ENCODE data around the gene PDCD4. TPM values are rescaled to one million over a fixed set of nuclear protein-coding genes. Genes with fewer than 3 reads are reported as not detected.

PDCD4 gene
- total and polyA plus RNA-seq, 2 of the 13 experiments (the other 11 are each of a cell fraction or from before 2014, with no cell fraction given): 22.8 to 56.2 TPM

DNA sequence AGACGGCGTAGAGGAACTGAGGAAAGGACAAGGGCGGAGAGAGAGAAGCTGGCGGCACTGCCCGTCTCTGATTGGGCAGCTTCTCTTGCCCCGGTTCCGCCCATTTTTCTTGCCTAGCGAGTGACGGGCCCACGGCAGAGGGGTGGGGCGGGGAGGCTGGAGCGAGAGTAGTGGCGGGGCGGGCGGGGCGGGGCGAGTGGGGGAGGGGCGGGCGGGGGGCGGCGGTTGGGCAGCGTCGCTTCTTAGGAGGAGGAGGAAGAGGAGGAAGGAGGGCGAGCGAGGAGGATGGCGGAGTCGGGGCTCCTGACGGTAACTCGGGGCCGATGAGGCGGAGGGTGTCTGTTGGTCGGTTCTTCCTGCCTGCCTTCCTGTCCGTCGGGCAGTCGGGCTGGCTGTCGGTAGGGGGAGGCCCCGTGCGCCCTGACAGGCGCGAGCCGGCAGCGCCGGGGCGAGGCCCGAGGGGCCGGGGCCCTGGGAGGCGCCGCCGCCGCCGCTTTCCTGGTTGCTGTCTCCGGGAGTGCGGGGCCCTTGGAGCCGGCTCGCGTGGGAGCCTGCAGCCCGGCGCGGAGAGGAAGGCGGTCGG lies 47.7 kb downstream of the PDCD4 start, which contains the start of gene SHOC2 (continued):
- peak; percentile 47 for TF ChIP-seq HNRNPLL (IDR thresholded peaks at IDR 0.05; ENCODE audit: low read depth, low read length, poor library complexity, severe bottlenecking)
- no peak for TF ChIP-seq ZNF232 (CRISPR knock-in tag; IDR thresholded peaks at IDR 0.05; ENCODE audit: borderline replicate concordance)
- TF ChIP-seq SMARCE1 (IDR thresholded peaks at IDR 0.05; ENCODE audit: borderline replicate concordance): no peak
- TF ChIP-seq RXRA (CRISPR knock-in tag; IDR thresholded peaks at IDR 0.05): no peak
- no peak for TF ChIP-seq ZNF253 (CRISPR knock-in tag; IDR thresholded peaks at IDR 0.05; ENCODE audit: borderline replicate concordance)
- no peak for TF ChIP-seq SUZ12 (IDR thresholded peaks at IDR 0.05; ENCODE audit: low read depth, low read length)
- TF ChIP-seq, protein P1, sequence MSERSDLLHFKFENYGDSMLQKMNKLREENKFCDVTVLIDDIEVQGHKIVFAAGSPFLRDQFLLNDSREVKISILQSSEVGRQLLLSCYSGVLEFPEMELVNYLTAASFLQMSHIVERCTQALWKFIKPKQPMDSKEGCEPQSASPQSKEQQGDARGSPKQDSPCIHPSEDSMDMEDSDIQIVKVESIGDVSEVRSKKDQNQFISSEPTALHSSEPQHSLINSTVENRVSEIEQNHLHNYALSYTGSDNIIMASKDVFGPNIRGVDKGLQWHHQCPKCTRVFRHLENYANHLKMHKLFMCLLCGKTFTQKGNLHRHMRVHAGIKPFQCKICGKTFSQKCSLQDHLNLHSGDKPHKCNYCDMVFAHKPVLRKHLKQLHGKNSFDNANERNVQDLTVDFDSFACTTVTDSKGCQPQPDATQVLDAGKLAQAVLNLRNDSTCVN (CRISPR knock-in tag; IDR thresholded peaks at IDR 0.05; ENCODE audit: borderline replicate concordance): no peak
- TF ChIP-seq, protein P2, sequence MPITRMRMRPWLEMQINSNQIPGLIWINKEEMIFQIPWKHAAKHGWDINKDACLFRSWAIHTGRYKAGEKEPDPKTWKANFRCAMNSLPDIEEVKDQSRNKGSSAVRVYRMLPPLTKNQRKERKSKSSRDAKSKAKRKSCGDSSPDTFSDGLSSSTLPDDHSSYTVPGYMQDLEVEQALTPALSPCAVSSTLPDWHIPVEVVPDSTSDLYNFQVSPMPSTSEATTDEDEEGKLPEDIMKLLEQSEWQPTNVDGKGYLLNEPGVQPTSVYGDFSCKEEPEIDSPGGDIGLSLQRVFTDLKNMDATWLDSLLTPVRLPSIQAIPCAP (CRISPR knock-in tag; IDR thresholded peaks at IDR 0.05; ENCODE audit: low read depth): no peak
- TF ChIP-seq MAFK (conservative IDR thresholded peaks at IDR 0.05 in 1 of 2, IDR thresholded peaks at IDR 0.05 in 1 of 2; ENCODE audit: low read length in 2 of 2): no peak
- no peak for TF ChIP-seq PLRG1 (conservative IDR thresholded peaks at IDR 0.05)
- TF ChIP-seq ZNF619 (CRISPR knock-in tag; IDR thresholded peaks at IDR 0.05): no peak
- TF ChIP-seq SNAI1 (CRISPR knock-in tag; IDR thresholded peaks at IDR 0.05; ENCODE audit: borderline replicate concordance): no peak
- no peak for TF ChIP-seq ZNF543 (CRISPR knock-in tag; IDR thresholded peaks at IDR 0.05)
- TF ChIP-seq HES4 (CRISPR knock-in tag; IDR thresholded peaks at IDR 0.05; ENCODE audit: borderline replicate concordance): peak; percentile 55
- TF ChIP-seq, protein P3, sequence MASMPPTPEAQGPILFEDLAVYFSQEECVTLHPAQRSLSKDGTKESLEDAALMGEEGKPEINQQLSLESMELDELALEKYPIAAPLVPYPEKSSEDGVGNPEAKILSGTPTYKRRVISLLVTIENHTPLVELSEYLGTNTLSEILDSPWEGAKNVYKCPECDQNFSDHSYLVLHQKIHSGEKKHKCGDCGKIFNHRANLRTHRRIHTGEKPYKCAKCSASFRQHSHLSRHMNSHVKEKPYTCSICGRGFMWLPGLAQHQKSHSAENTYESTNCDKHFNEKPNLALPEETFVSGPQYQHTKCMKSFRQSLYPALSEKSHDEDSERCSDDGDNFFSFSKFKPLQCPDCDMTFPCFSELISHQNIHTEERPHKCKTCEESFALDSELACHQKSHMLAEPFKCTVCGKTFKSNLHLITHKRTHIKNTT (CRISPR knock-in tag; IDR thresholded peaks at IDR 0.05): no peak
- TF ChIP-seq, protein P4, sequence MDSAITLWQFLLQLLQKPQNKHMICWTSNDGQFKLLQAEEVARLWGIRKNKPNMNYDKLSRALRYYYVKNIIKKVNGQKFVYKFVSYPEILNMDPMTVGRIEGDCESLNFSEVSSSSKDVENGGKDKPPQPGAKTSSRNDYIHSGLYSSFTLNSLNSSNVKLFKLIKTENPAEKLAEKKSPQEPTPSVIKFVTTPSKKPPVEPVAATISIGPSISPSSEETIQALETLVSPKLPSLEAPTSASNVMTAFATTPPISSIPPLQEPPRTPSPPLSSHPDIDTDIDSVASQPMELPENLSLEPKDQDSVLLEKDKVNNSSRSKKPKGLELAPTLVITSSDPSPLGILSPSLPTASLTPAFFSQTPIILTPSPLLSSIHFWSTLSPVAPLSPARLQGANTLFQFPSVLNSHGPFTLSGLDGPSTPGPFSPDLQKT (CRISPR knock-in tag; IDR thresholded peaks at IDR 0.05; ENCODE audit: borderline replicate concordance): no peak
- no peak for TF ChIP-seq SATB2 (CRISPR knock-in tag; IDR thresholded peaks at IDR 0.05)
- TF ChIP-seq HOXA7 (CRISPR knock-in tag; IDR thresholded peaks at IDR 0.05): no peak
- 0 out of 4 replicates have a peak, but pooled peaks of 1 of the 2 experiments have one; percentile 14 for TF ChIP-seq KLF16 (CRISPR knock-in tag; IDR thresholded peaks at IDR 0.05)
- no peak for TF ChIP-seq ZSCAN12 (CRISPR knock-in tag; IDR thresholded peaks at IDR 0.05)
- TF ChIP-seq, protein P5, sequence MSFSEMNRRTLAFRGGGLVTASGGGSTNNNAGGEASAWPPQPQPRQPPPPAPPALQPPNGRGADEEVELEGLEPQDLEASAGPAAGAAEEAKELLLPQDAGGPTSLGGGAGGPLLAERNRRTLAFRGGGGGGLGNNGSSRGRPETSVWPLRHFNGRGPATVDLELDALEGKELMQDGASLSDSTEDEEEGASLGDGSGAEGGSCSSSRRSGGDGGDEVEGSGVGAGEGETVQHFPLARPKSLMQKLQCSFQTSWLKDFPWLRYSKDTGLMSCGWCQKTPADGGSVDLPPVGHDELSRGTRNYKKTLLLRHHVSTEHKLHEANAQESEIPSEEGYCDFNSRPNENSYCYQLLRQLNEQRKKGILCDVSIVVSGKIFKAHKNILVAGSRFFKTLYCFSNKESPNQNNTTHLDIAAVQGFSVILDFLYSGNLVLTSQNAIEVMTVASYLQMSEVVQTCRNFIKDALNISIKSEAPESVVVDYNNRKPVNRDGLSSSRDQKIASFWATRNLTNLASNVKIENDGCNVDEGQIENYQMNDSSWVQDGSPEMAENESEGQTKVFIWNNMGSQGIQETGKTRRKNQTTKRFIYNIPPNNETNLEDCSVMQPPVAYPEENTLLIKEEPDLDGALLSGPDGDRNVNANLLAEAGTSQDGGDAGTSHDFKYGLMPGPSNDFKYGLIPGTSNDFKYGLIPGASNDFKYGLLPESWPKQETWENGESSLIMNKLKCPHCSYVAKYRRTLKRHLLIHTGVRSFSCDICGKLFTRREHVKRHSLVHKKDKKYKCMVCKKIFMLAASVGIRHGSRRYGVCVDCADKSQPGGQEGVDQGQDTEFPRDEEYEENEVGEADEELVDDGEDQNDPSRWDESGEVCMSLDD (CRISPR knock-in tag; IDR thresholded peaks at IDR 0.05; ENCODE audit: borderline replicate concordance): no peak
- TF ChIP-seq ZFP36L2 (CRISPR knock-in tag; IDR thresholded peaks at IDR 0.05): no peak
- TF ChIP-seq ZNF367 (CRISPR knock-in tag; IDR thresholded peaks at IDR 0.05; ENCODE audit: borderline replicate concordance): no peak
